Endodermal cell (in vitro differentiated cells): ENCODE measurements around the gene ZBTB8B. TPM values are rescaled to one million over a fixed set of nuclear protein-coding genes. Genes with fewer than 3 reads are reported as not detected.
"Not testable (repeated sequence)": the region's sequence is repeated elsewhere in the genome, so short reads cannot be mapped to it uniquely, and the experiment has no call there.

Source experiments
- DNase-seq: peaks from one replicate; pipeline ENCODE4 v3.0.0-alpha.2; 2017
- H3K27ac ChIP-seq: 2 replicates; pipeline ENCODE4 v1.5.1; 2013; ENCODE audit warnings: mild to moderate bottlenecking, low read depth, low read length, moderate library complexity
- H3K27me3 ChIP-seq: 2 replicates; pipeline ENCODE4 v1.6.1; 2013; ENCODE audit warnings: mild to moderate bottlenecking, low read length, moderate library complexity; ENCODE audit not compliant: insufficient read depth, control insufficient read depth, poor library complexity, severe bottlenecking
- H3K36me3 ChIP-seq: 2 replicates; pipeline ENCODE4 v1.7.0; 2013; ENCODE audit warnings: mild to moderate bottlenecking, low read length, moderate library complexity; ENCODE audit not compliant: control insufficient read depth, insufficient read depth
- H3K4me1 ChIP-seq: one replicate; pipeline ENCODE4 v1.7.0; 2013; ENCODE audit warnings: low read length; ENCODE audit not compliant: control insufficient read depth, insufficient read depth
- H3K4me3 ChIP-seq: 2 replicates; pipeline ENCODE4 v1.5.1; 2013; ENCODE audit warnings: mild to moderate bottlenecking, low read length, moderate library complexity
- H3K9ac ChIP-seq: 2 replicates; pipeline ENCODE4 v1.6.1; 2013; ENCODE audit warnings: mild to moderate bottlenecking, low read length, moderate library complexity; ENCODE audit not compliant: poor library complexity, severe bottlenecking; ENCODE audit errors: extremely low read depth
- H3K9me3 ChIP-seq: 2 replicates; pipeline ENCODE4 v1.6.1; 2013; ENCODE audit warnings: mild to moderate bottlenecking, low read length, moderate library complexity; ENCODE audit not compliant: control insufficient read depth
- H3K27ac Mint-ChIP-seq: 2 replicates; pipeline ENCODE4 v1.8.0; 2020; ENCODE audit warnings: mixed read lengths
- H3K27me3 Mint-ChIP-seq: 2 replicates; pipeline ENCODE4 v1.8.0; 2021; ENCODE audit warnings: mild to moderate bottlenecking, mixed read lengths; ENCODE audit not compliant: insufficient read depth
- H3K36me3 Mint-ChIP-seq: 2 replicates; pipeline ENCODE4 v1.8.0; 2020; ENCODE audit warnings: low read depth, mixed read lengths
- H3K4me1 Mint-ChIP-seq: 2 replicates; pipeline ENCODE4 v1.8.0; 2020; ENCODE audit warnings: mixed read lengths
- H3K4me3 Mint-ChIP-seq: 2 replicates; pipeline ENCODE4 v1.8.0; 2020; ENCODE audit warnings: mild to moderate bottlenecking, moderate library complexity, mixed read lengths
- H3K9me3 Mint-ChIP-seq: 2 replicates; pipeline ENCODE4 v1.8.0; 2020; ENCODE audit warnings: mild to moderate bottlenecking, mixed read lengths
- CTCF ChIP-seq: fragments of 200-600 bp; sonication (generic); conservative IDR thresholded peaks from 2 replicates; pipeline ENCODE4 v1.5.0; 2021; ENCODE audit warnings: antibody characterized with exemption, mild to moderate bottlenecking
- WGBS, 2 experiments: methylation state at CpG; one replicate each; pipeline versions ENCODE4 v1.1.5 to v1.1.7; 2013; ENCODE audit warnings: missing lambda C conversion rate in 2 of 2, mixed read lengths in 1 of 2; ENCODE audit not compliant: insufficient coverage in 1 of 2, insufficient read length in 1 of 2; 5-methylcytosine and 5-hydroxymethylcytosine counted together
- total RNA-seq, 2 donors: library from RNA; stranded (reverse); fragmentation: NEBNext Ultra II Directional in 1 of 2; extraction: Animal tissue kit (Norgen Biotek cat#: 25700) in 1 of 2; gene quantifications; 2 replicates in 1 of 2; 3 replicates in 1 of 2; pipeline ENCODE4 v1.2.1, GENCODE V29; 2021

The ZBTB8B gene
- total RNA-seq, 2 donors from 2014 or later: 2.7 to 5.0 TPM

- H3K27me3 ChIP-seq: no peaks in the 10 kb centered on the region
- H3K36me3 Mint-ChIP-seq: peaks cover 32% of the 10 kb centered on the region
- peaks cover 5% of the 10 kb centered on the region for H3K4me1 Mint-ChIP-seq
- H3K9me3 ChIP-seq: peaks cover 75% of the 10 kb centered on the region
- peak overlapping the region; percentile 65 for H3K4me3 ChIP-seq
- DNase-seq: peak; percentile 71
- H3K27me3 Mint-ChIP-seq: no peaks in the 10 kb centered on the region
- no peaks in the 10 kb centered on the region for H3K4me1 ChIP-seq
- H3K9me3 Mint-ChIP-seq: peaks cover 75% of the 10 kb centered on the region
- peak overlapping the region; percentile 26 for H3K27ac Mint-ChIP-seq
- TF ChIP-seq CTCF: no peak
- H3K27ac ChIP-seq: no peak overlapping the region
- H3K9ac ChIP-seq: no peak overlapping the region
- WGBS, 2 experiments: 71 to 77% methylated on average over 1 of the region's 1 CpG
- H3K4me3 Mint-ChIP-seq: no peak overlapping the region
- H3K36me3 ChIP-seq: no peaks in the 10 kb centered on the region
Observed at GRCh38 chr1:32454726-32455125, 10.1 kb upstream of the ZBTB8B start.

GRCh38 chr1:32455958-32456357, 8.9 kb upstream of the ZBTB8B start:
- no peak overlapping the region for H3K9ac ChIP-seq
- Mint-ChIP-seq H3K36me3 (peaks cover 28% of the 10 kb centered on the region), H3K4me3 (no peak overlapping the region), H3K27ac (no peak overlapping the region), H3K27me3 (no peaks in the 10 kb centered on the region), H3K9me3 (peaks cover 70% of the 10 kb centered on the region), H3K4me1 (peaks cover 5% of the 10 kb centered on the region)
- H3K36me3 ChIP-seq: no peaks in the 10 kb centered on the region
- peak overlapping the region; percentile 65 for H3K4me3 ChIP-seq
- DNase-seq: no peak
- no peaks in the 10 kb centered on the region for H3K4me1 ChIP-seq
- WGBS, 2 experiments: 92 to 100% methylated on average over 2 of the region's 2 CpGs
- H3K27ac ChIP-seq: no peak overlapping the region
- H3K9me3 ChIP-seq: peaks cover 74% of the 10 kb centered on the region
- H3K27me3 ChIP-seq: no peaks in the 10 kb centered on the region
- TF ChIP-seq CTCF: no peak

GRCh38 chr1:32458798-32459197, 6.1 kb upstream of the ZBTB8B start:
- Histone ChIP-seq H3K9me3 (peaks cover 60% of the 10 kb centered on the region), H3K4me3 (peak overlapping the region; percentile 56)
- H3K9ac ChIP-seq, H3K27me3 ChIP-seq, H3K27ac ChIP-seq, H3K27me3 Mint-ChIP-seq, H3K4me1 ChIP-seq, H3K4me3 Mint-ChIP-seq, H3K27ac Mint-ChIP-seq, H3K36me3 ChIP-seq: not testable (repeated sequence)
- Mint-ChIP-seq H3K4me1 (peaks cover 21% of the 10 kb centered on the region), H3K9me3 (peaks cover 58% of the 10 kb centered on the region), H3K36me3 (peaks cover 28% of the 10 kb centered on the region)
- 89 to 95% methylated on average over 4 to 5 of the region's 5 CpGs for WGBS, 2 experiments
- DNase-seq: peak; percentile 61

- not testable (repeated sequence) for H3K27ac ChIP-seq, H3K4me1 ChIP-seq, H3K36me3 ChIP-seq, H3K27ac Mint-ChIP-seq, DNase-seq, H3K9ac ChIP-seq, H3K4me3 Mint-ChIP-seq, H3K4me3 ChIP-seq, H3K27me3 ChIP-seq
- H3K36me3 Mint-ChIP-seq: peaks cover 16% of the 10 kb centered on the region
- peaks cover 31% of the 10 kb centered on the region for H3K9me3 Mint-ChIP-seq
- WGBS, 2 experiments: 91% methylated on average over 1 to 2 of the region's 2 CpGs
- H3K9me3 ChIP-seq: peaks cover 34% of the 10 kb centered on the region
- peaks cover 12% of the 10 kb centered on the region for H3K27me3 Mint-ChIP-seq
- H3K4me1 Mint-ChIP-seq: peaks cover 20% of the 10 kb centered on the region
Observed at GRCh38 chr1:32462977-32463376, 1.9 kb upstream of the ZBTB8B start.
